Measurements from ENCODE around the gene TMEM72.

DNA sequence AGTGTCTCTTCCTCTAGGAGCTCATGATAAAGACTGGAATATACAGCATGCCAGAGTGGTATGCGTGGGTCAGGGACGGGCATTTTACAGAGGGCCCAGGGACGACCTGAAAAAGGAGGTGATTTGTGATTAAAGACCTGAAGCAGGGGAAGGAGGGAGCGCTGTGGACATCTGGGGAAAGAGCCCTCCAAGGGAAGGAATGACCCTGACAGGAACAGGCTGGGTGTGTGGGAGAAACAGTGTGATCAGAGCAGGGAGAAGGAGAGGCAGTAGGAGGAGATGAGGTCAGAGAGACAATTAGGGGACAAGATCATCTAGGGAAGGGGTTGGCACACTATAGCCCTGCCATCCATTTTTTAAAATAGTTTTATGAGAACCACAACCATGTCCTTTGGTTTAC, 45.1 kb downstream of the TMEM72 start:
- no peak for TF ChIP-seq EZH2 (IDR thresholded peaks at IDR 0.05; ENCODE audit: borderline replicate concordance, insufficient read depth, low read depth, low read length, poor library complexity, severe bottlenecking)
- TF ChIP-seq, protein P1, sequence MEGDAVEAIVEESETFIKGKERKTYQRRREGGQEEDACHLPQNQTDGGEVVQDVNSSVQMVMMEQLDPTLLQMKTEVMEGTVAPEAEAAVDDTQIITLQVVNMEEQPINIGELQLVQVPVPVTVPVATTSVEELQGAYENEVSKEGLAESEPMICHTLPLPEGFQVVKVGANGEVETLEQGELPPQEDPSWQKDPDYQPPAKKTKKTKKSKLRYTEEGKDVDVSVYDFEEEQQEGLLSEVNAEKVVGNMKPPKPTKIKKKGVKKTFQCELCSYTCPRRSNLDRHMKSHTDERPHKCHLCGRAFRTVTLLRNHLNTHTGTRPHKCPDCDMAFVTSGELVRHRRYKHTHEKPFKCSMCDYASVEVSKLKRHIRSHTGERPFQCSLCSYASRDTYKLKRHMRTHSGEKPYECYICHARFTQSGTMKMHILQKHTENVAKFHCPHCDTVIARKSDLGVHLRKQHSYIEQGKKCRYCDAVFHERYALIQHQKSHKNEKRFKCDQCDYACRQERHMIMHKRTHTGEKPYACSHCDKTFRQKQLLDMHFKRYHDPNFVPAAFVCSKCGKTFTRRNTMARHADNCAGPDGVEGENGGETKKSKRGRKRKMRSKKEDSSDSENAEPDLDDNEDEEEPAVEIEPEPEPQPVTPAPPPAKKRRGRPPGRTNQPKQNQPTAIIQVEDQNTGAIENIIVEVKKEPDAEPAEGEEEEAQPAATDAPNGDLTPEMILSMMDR (IDR thresholded peaks at IDR 0.05), result no peak

All from B cell (primary cell).